ENCODE measurements around the gene RASSF7. TPM values are rescaled to one million over a fixed set of nuclear protein-coding genes. Genes with fewer than 3 reads are reported as not detected.

The RASSF7 gene
- total and polyA plus RNA-seq, 10 of the 15 experiments (the other 5 are each of a cell fraction or from before 2014, with no cell fraction given) = 0.39 to 29.7 (median 13.2) TPM

DNA sequence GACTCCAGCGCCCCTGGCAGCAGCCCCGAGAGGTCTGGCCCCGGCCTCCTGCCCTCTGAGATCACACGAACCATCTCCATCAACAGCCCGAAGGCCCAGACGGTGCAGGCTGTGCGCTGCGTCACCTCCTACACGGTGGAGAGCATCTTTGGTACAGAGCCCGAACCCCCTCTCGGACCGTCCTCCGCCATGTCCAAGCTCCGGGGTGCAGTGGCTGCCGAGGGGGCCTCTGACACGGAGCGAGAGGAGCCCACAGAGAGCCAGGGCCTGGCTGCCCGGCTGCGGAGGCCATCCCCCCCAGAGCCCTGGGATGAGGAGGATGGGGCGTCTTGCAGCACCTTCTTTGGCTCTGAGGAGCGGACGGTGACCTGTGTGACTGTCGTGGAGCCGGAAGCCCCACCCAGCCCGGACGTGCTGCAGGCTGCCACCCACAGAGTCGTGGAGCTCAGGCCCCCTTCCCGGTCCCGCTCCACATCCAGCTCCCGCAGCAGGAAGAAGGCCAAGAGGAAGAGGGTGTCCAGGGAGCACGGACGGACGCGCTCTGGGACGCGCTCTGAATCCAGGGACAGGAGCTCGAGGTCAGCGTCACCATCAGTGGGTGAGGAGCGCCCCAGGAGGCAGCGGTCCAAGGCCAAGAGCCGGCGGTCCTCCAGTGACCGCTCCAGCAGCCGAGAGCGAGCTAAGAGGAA, 47.3 kb downstream of the RASSF7 start:
- H3K79me2 ChIP-seq (ENCODE audit: control insufficient read depth, insufficient read depth, low read length) = peaks cover 2% of the 10 kb centered on the region
- no peak overlapping the region for H3K4me2 ChIP-seq (ENCODE audit: control insufficient read depth, insufficient read depth)
- ChIA-PET CTCF (no interaction called here), SMC1A (ENCODE audit: uncharacterized antibody, unreplicated experiment) (no interaction called here), POLR2A (interaction anchor here (0.7 kb wide), 1 partner anchor 87 kb away, joined by 3 read pairs; the partner anchor contains the start of gene TMEM80), RAD21 (ENCODE audit: unreplicated experiment) (no interaction called here)
- WGBS (ENCODE audit: insufficient coverage, insufficient replicate concordance, low lambda C conversion rate, missing lambda C conversion rate) = 95% methylated on average over 44 of the region's 45 CpGs
- no TSS peak for BruUV-seq (replicated peaks)
- intact Hi-C loops (cut with micrococcal nuclease; ENCODE audit: unreplicated experiment) (no loop called here), in situ Hi-C loops (cut with MboI) (no loop called here)
- no peak overlapping the region for H3K4me3 ChIP-seq
- no peak overlapping the region for H3K9ac ChIP-seq (ENCODE audit: control insufficient read depth, insufficient read depth, low read length)
- H3K27me3 ChIP-seq (replicated peaks in 1 of 2; ENCODE audit: control insufficient read depth in 2 of 2, insufficient read depth in 2 of 2, low read length in 1 of 2) = no peaks in the 10 kb centered on the region
- FAIRE-seq (no peak), DNase-seq (ENCODE audit: low read depth, low spot score) (no peak), ATAC-seq (no peak)
- no peak overlapping the region for H3K27ac ChIP-seq (ENCODE audit: control insufficient read depth, insufficient read depth)
- peaks cover 9% of the 10 kb centered on the region; the same call in 1 of the 2 replicates for H4K20me1 ChIP-seq (ENCODE audit: control insufficient read depth, insufficient read depth)
- no peak overlapping the region for H2AFZ ChIP-seq (ENCODE audit: control insufficient read depth, low read depth, low read length)
- peaks cover 21 to 72% of the 10 kb centered on the region in 2 experiments; a peak in 3 of 4 replicates for H3K36me3 ChIP-seq (ENCODE audit: control insufficient read depth in 2 of 2, insufficient read depth in 2 of 2, low read length in 1 of 2)
- H3K4me1 ChIP-seq (ENCODE audit: control insufficient read depth, insufficient read depth, low read length) = peaks cover 4% of the 10 kb centered on the region
- H3K9me3 ChIP-seq (replicated peaks; ENCODE audit: control insufficient read depth, insufficient read depth, low read length) = no peaks in the 10 kb centered on the region
- TF ChIP-seq STAT3 (IDR thresholded peaks at IDR 0.05; ENCODE audit: low read depth, low read length) (no peak), BCL3 (IDR thresholded peaks at IDR 0.05; ENCODE audit: borderline replicate concordance, insufficient read depth, low read depth, low read length, poor library complexity, severe bottlenecking) (no peak), KAT2A (conservative IDR thresholded peaks at IDR 0.05; ENCODE audit: control insufficient read depth, low read depth, low read length) (no peak), MAX (IDR thresholded peaks at IDR 0.05; ENCODE audit: low read depth, low read length) (no peak), BMI1 (IDR thresholded peaks at IDR 0.05; ENCODE audit: borderline replicate concordance) (no peak), SREBF1 (IDR thresholded peaks at IDR 0.05; ENCODE audit: low read length) (no peak), EGR1 (IDR thresholded peaks at IDR 0.05; ENCODE audit: borderline replicate concordance in 1 of 2, low read depth in 2 of 2, low read length in 2 of 2) (no peak), BACH1 (IDR thresholded peaks at IDR 0.05; ENCODE audit: borderline replicate concordance) (no peak), MLLT1 (IDR thresholded peaks at IDR 0.05) (no peak), CHD4 (IDR thresholded peaks at IDR 0.05) (no peak), SKIL (IDR thresholded peaks at IDR 0.05; ENCODE audit: low read depth, poor library complexity, severe bottlenecking) (no peak), NFYB (IDR thresholded peaks at IDR 0.05; ENCODE audit: insufficient read depth, low read depth, low read length) (no peak), SUZ12 (IDR thresholded peaks at IDR 0.05; ENCODE audit: unreplicated experiment) (no peak), RFX5 (IDR thresholded peaks at IDR 0.05; ENCODE audit: low read depth, low read length) (no peak)

Data from GM12878 (cell line).